TTC549 (cell line): ENCODE data around the gene TIMMDC1.
"Not testable (repeated sequence)": the region's sequence is repeated elsewhere in the genome, so short reads cannot be mapped to it uniquely, and the experiment has no call there.

Experiments
- FAIRE-seq: peaks from 2 replicates; lab custom pipeline; 2012; peaks lifted over from hg19 to GRCh38; lab: Jason Lieb, UNC

Gene TIMMDC1

DNA sequence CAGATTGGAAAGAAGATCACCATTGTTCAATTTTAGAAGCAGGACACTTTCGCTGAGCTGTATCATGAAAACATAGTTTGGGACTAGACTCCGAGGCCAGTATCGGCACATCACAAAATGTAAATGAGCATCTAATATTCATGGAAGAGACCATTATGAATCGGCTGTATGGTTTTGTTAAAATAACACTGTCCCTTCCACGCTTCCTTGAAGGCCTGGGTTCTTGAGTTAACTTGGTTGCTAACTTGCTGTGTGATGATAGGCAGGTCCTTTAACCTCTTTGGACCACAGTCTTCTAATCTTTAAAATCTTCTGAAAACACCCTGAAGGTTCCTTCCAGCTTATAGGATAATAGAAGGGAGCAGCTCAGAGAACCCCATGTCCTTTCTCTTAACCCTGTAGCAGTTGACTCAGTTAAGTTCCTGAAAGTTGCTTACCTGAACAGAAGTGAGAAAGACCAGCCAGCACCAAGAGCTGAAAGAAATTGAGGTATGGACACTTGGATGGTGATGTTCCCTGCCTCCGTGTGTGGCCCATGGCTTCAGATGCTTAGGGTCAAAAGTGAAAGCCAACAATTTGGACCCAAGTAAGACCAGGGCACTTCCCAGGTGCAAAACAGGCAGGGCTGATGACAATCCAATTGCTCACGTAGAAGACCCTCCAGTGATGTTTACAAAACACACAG, 59.0 kb downstream of the TIMMDC1 start:
- FAIRE-seq: no peak

DNA sequence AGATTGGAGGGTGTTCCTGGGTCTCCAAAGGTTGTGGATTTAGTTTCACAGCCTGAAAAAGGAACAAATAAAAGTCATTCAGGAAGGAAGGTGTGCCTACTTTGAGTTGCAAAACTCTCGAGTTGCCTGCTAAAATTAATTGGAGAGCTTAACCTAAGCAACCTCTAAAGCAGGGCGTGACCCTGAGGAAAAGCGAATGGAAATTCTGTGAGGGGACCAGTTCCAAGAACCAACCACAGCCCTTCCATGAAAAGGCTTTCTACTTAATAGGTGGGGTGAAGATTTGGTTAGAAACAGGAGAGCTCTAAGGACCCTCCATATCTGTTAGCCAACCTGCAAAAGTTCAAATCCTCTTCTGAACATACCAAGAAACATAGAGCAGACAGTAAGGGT, 59.5 kb downstream of the TIMMDC1 start:
- FAIRE-seq: no peak

DNA sequence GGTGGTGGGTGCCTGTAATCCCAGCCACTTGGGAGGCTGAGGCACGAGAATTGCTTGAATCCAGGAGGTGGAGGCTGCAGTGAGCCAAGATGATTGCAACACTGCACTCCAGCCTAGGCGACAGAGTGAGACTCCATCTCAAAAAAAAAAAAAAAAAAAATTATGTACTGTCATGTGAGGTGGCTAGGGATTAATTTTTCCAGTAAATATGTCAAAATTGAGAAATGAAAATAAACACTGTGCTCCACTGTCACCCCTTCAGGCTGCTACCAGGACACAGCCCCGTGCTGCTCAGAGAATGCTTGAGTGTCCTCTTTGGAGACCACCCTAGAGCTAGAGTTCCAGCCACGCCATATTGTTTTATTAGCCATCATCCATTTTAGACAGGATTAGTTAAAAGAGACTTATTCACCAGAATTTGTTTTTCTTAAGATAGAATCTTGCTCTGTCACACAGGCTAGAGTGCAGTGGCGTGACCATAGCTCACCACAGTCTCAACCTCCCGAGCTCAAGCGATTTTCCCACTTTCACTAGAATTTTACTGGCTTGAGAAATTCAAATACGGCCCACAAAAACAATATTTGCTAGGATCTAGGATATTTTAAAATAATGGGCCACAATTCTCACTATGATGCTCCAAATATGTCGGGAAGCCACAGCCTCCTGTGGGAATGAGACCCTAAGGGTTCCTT, 60.4 kb downstream of the TIMMDC1 start:
- FAIRE-seq: no peak

- FAIRE-seq: no peak
These were observed 61.2 kb downstream of the TIMMDC1 start, which contains the start of gene CD80 for GRCh38 chr3:119559441-119559963. CD80 (minus strand) TSS chr3:119559614; CDS start chr3:119557728, 1,886 bp downstream.

- no peak for FAIRE-seq
These were observed 61.8 kb downstream of the TIMMDC1 start for GRCh38 chr3:119560160-119560559.

DNA sequence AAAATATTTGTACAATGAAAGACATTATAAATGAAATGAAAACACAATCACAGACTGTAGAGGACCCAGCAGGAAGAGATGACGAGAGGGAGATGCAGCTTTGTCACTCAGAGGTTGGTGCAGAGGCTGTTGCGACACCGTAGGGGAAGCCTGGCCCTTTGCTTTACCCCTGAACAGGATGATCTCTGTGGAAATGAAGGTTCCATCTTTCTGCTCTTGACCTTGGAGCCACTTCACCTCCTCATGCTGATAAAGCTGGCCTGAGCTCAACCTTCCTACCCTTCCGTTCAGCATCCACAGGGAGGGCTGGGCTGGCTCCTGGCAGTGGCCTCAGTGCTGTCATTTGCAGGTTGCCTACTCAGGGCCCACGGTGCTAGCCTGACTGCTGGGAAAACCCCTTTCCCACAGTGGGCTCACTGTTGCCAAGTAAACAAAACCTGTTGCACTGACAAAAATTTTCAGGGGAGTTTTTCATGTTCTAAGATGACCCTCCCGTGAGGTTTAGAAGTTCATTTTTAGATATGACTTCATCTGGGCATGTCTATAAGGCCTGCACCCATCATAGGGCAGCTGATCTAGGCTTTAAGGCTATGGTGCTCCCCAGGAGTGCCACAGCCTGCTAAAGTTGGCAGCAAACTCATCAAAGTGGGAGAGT, 64.1 kb downstream of the TIMMDC1 start:
- FAIRE-seq: no peak

DNA sequence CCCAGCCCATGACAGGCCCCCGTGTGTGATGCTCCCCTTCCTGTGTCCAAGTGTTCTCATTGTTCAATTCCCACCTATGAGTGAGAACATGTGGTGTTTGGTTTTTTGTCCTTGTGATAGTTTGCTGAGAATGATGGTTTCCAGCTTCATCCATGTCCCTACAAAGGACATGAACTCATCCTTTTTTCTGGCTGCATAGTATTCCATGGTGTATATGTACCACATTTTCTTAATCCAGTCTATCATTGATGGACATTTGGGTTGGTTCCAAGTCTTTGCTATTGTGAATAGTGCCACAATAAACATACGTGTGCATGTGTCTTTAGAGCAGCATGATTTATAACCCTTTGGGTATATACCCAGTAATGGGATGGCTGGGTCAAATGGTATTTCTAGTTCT, 65.0 kb downstream of the TIMMDC1 start:
- not testable (repeated sequence) for FAIRE-seq

- FAIRE-seq: no peak
These were observed 70.8 kb downstream of the TIMMDC1 start for GRCh38 chr3:119569156-119569555.

GRCh38 chr3:119570229-119570628, 71.9 kb downstream of the TIMMDC1 start:
- no peak for FAIRE-seq

DNA sequence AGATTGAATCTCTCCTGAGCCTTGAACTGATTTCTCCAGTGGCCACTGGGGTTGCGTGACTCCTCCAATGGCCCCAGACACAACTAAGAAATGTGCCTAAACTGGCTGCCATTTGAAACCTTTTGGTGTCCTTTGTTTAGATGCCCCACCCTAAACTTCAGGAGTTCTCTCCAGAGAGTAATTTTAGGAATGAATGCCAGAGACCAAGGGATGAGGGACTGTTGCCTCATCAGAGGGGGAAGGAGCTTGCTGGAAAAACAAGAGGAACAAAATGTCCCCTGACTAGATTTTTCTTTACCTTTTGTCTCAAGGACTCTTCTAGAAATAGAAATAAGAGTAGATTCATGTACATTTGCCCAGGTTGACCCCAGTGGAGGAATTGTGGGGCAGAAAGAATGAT, 72.9 kb downstream of the TIMMDC1 start:
- FAIRE-seq: no peak

GRCh38 chr3:119571688-119572087, 73.3 kb downstream of the TIMMDC1 start:
- no peak for FAIRE-seq
